TTC549 (cell line): ENCODE results near the gene HPCA.

Experiments used
- FAIRE-seq: peaks from 2 replicates; lab custom pipeline; 2012; peaks lifted over from hg19 to GRCh38; lab: Jason Lieb, UNC

The HPCA gene

DNA sequence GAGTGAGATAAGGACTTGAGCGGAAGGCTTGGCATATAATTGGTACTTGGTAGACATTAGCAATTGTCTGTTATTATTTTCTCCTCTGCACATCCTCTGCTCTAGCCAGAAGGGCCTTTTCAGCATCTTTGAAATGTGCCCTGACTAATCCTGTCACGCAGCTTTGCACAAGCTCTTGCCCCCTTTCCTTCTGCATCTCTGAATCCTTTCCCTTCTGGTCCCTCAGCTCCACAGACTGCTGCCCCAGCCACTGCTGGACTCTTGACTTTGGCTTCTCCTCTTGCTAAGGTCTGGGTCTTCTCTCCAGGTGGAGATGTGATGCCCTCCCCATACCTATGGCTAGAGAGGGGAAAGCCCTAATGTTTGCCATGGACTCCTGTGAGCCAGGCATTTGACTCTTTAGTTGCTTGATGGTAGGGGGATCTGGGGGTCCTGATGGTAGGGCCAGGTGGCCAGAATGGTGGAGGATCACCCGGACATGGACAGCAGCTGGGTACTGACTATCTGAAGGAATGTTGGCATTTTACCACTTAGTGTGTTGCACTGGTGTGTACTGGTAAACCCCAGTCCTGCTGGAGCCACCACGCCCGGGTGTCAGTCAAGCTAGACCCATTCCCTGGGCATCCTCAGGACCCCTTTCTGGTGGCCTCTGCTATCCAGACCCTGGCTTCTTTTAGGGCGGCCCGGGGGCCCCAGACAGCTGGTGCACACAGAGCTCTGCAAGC, 4.4 kb downstream of the HPCA start:
- FAIRE-seq: no peak

DNA sequence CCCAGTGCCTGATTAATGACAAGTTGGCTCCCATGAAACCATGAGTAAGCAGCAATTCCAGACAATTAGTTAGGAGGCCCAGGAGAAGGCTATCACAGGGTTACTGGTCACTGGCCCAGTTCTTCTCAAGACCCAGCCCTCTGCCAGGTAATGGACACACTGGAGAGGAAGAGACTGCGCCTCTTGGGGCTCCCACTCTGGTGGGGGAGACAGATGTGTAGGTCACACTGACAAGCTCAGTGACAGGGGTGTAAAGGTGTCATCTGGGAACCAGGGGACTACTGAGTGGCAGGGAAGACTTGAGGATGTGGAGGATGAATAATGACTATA, 4.9 kb downstream of the HPCA start:
- no peak for FAIRE-seq

DNA sequence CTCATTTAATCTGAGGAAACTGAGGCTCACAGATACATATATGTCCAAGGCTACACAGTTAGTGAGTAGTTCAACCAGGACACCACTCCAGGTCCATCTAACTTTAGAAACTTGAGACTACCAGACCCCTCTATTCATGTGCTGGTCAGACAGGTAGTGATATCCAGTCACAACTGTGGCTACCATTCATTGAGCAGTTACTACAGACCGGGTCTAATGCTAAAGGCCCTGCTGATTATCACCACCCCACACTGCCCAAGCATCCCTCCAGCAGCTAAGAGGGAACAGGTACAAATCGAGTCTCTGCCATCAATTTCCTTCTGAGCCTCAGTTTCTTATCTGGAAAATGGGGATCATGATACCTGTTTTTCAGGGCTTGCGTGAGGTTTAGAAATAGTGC, 5.3 kb downstream of the HPCA start:
- FAIRE-seq: no peak

DNA sequence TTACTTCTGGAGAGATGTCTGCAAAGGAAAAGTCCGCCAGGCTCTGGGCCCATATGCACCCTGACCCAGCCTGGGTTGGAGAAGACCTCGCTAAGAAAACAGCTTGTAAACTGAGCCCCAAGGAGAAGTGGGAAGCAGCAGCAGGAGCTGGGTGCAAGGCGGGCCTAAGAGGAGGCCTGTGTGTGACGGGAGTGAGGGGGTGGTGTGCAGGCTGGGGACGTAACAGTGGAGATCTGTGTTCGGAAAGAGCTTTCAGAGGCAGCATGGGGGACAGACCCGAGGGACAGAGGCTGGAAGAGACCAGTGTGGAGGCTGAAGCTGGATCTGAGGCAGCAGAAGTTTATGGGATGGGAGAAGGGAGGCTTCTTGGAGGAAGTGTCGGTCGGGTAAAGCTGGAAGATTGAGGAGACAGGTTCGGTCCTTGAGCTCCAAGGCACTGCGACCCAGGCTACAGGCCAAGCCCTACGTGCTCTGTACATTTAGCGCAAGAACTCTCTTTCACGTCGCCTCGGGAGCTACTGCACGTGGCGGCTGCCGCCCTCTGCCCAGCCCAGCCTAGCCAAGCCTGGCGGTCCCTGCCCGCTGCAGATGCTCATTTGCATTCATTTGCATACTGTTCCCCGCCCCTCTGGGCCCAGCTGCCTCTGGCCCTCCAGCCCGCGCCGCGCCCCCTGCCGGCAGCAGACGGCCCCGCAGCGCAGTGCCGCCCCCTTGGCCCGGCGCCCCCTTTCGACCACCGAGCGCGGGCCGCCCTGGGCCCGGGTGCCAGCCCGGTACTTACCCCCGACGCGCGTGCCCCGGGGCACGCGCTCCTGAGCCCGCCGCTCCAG, 6.3 kb downstream of the HPCA start:
- no peak for FAIRE-seq

DNA sequence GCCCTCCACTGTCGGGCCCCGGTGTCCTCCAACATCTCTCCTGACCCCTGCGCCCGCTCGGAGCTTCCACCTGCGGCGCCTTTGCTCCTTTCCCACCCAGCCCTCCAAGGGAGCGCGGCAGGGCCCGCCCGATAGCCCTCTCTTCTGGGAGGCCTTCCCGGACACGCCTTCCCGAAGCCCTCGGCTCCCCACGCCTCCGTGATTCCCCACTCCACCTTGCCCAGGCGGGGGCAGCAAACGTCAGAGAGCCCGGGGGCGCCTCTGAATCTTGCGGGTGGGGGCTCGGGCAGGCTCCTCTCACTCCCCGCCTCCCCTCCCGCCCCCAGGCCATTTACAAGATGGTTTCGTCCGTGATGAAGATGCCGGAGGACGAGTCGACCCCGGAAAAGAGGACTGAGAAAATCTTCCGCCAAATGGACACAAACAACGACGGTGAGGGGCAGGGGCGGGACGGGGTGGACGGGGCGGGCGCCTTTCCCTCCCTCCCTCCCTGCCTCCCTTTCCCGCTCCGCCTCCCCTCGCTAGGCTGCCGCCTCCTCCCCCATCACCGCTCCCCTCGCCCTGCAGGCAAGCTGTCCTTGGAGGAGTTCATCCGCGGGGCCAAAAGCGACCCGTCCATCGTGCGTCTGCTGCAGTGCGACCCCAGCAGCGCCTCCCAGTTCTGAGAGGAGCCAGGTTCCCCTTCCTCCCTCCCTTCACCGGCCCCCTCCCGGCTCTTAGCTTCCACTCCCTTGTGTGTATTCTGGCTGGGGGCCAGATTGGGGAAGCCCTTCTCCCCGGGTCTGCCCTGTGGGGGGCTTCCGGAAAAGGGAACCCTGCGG, 7.1 kb downstream of the HPCA start:
- FAIRE-seq: no peak

DNA sequence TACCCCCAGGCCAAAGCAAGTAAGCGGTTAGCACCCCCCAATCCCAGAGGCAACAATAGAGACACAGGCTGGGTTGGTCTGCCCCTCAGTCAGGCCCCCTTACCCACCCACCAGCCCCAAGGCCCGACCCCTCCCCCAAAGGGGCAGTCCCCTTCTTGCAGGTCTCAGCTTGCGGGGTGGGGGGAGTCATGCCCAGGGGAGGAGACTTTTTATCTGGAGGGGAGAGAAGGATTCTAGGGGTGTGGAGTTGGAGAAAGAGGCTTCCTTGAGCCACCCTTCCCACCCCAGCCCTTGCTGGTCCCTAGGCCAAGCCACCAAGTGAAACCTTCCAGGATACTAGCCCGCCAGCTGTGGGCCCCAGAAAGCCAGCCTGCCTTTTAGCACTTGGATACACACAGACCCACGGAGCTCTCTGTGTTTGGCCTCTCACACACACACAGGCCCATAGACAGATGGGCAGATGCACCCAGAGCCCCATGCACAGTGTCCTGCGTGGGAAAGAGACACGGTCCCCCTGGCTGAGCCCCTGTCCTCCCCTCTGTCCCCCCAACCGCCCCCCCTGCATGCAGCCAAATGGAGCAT, 7.8 kb downstream of the HPCA start:
- no peak for FAIRE-seq

DNA sequence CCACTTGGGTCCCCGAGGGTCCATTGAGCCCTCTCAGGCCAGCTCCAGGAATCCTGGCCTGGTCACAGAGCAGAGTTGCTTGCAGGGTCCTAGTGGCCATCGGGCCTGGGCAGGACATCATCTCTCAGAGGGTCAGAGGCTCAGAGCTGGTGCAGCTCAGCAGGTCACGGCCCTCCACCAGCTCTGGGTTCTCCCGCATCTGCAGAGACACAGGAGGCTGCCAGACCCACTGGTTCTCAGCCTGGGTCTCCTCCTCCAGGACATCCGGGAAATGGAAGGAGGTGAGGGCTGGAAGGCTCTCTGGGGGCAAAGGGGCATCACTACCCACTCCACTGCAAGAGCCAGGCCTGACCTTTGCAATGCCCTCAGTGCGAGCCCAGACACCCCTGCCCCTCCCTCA, 8.4 kb downstream of the HPCA start:
- FAIRE-seq: no peak

DNA sequence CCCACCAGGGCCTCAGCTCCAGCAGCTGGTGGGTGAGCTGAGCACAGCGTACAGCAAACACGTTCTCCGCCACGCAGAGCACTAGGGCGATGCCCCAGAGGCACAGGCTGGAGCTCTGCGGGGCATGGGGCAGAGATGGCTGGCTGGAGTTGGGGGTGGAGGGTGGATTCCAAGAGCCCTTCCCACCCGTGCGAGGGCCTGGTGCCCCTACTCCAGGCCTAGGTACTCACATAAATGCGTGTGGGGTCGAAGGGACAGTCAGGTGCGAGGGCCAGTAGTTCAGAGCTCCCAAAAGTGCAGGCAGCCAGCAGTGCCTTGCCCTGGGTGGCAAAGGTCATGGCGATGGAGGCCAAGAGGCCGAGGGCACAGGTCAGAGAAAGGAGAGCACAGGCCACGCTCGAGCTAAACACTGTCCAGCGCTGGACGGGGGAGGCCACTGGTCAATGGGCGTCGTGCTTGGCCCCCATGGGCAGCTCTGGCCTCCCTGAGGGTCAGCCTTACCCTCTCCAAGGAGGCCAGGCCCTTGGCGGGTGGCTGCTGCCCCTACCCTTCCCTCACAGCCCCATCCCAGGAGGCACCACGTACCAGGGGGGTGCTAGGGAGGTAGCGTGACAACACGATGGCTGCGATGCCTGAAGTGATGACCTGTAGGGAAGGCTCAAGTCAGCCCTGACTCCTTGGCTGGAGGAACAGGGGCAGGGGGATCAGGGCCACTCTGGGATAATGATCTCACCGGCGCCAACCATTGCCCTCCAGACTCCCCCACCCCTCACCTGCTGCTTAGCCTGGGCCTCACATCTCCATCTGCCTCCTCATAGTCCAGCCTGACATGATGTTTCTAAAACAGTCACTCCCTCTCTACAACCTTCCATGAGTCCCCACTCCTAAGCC, 9.3 kb downstream of the HPCA start:
- no peak for FAIRE-seq

DNA sequence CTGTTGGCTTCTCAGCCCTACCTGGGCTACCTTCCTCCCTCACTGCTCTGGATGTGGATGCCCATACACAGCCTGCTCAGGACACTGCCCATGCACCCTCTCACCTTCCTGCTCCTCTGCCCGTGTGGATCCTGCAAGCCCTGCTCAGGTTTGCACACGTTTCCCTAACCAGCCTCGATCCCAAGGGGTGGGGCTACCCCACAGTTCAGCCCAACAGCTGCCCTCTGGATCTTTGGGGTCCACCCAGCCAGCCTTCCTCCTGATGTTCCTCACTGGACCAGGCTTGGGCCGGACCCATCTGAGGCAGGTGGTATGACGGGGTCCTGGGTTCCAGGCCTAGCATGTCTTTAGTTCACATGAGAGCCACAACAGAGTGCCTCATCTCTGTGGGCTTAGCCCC, 10.2 kb downstream of the HPCA start:
- FAIRE-seq: no peak

DNA sequence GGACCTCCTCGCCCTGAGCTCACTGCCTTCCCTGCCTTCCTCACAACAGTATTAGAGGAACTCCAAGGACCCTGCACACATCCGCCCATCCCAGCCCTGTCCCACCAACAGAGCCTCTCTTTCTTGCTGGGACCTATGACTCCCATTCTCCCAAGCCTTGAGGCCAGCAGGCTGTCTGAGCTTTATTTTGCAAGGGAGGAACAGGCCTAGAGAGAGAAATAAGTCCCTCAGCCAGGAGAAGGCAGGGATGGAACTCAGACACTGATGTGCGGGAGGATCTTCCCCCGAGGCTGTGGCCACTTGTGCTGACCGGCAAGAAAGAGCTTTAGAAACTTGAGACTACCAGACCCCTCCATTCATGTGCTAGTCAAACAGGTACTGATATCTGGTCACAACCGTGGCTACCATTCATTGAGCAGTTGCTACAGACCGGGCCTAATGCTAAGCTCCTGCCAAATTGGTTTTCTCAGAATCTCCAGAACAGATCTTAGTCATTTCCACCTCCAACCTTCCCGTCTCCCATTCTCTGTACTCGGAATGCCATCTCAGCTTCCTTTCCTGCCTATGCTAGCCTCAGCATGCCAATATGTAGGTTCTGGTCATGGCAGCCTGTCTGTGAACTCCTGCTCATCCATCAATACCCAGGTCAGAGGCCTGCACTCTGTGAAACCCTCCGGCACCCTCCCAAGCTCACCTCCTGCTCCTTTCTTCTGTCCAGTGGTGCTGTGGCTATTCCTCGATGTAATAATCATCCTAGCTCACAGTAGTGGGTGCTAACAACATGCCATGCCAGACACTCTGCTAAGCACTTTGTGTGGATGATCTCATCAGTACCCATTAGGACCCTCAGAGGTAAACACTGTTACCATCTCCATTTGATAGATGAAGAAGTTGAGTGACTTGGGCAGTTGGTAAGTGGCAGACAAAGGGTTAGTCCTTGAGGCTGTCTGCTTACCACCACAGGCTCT, 11.1 kb downstream of the HPCA start:
- no peak for FAIRE-seq

DNA sequence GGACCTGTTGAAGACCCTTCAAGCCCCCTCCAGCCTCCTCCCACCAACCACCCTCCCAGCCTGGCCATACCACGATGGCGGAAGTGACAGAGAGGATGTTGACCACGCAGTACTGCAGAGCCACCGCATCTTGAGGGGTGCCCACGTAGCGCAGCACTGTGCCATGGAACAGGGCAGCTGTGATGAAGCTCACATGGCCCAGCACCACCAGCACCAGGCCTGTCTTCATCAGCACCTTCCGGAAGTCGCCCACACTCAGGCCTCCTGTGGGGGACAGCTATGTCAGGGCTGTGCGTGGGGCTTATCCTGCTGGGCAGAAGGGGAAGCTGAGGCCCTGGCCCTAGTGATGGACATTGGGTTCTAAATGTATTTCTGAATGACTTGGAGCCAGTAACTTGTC, 11.8 kb downstream of the HPCA start:
- FAIRE-seq: no peak

DNA sequence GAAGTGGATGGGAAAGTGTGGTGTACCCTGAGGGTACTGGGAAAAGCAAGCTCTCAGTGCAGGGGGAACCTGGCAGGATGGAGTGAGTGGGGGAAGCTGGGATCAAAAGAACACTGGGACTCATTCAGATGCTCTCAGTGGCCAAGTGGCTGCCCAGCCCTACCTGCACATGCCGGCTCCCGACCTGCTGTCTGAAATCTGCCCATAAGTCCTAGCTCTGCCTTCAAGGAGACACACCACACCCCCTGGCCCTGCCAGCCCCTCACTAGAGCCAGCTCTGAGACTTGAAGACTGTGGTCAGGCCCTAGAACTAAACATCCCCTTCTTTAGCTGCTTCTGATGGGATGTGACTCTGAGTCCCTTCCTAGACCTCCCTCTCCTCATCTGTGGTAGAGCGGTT, 12.7 kb downstream of the HPCA start:
- no peak for FAIRE-seq

DNA sequence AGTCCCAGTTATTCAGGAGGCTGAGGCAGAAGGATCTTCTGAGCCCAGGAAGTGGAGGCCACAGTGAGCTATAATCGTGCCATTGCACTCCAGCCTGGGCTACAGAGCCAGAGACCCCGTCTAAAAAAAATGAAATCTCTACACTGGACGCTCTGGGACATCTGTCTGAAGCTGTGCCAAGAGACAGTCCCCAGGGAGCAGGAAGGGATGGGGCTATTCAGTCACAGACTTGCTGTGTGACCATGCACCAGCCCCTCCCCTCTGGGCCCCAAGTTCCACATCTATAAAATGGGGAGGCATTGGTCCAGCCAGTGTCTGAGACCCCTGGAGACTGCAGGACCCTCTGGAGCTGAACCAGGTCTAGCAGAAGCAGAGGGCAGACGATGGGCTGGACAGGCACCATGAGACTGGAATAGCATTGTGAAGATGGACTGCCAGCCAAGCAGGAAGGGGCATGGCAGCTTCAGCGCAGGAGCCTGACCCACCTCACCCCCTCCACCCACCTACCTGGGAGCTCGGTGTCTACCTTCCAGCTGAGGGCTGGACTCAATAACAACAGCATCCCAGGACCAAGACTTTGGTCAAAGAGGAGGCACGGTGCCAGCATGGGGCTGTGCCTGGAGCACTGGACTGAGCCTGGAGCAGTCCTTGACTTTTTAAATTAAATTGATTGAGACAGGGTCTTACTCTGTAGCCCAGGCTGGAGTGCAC, 13.4 kb downstream of the HPCA start:
- FAIRE-seq: no peak

DNA sequence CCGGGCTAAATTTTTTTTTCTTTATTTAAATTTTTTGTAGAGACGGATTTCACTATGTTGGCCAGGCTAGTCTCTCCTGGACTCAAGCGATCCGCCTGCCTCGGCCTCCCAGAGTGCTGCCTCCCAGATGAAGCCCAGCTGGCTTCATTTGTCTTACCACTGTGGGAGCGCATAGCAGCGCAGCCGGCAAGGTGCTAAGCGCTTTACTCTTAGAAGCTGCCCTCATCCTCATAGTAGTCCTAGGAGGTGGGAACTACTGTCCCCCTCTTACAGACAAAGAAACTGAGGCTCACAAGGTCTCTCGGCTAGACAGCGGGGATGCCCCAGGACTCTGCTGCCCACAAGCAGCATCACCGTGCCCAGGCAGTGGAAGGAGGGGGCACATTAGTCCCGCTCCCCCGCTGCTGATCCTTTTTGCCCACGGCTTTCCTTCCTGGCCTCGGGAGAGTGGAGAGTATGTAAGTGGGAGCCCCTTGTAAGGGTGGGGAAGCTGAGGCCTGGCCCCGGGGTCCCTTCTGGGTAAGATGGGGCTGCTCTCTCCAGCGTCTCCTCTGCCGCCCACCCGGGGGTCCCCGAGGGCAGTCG, 14.2 kb downstream of the HPCA start:
- no peak for FAIRE-seq

DNA sequence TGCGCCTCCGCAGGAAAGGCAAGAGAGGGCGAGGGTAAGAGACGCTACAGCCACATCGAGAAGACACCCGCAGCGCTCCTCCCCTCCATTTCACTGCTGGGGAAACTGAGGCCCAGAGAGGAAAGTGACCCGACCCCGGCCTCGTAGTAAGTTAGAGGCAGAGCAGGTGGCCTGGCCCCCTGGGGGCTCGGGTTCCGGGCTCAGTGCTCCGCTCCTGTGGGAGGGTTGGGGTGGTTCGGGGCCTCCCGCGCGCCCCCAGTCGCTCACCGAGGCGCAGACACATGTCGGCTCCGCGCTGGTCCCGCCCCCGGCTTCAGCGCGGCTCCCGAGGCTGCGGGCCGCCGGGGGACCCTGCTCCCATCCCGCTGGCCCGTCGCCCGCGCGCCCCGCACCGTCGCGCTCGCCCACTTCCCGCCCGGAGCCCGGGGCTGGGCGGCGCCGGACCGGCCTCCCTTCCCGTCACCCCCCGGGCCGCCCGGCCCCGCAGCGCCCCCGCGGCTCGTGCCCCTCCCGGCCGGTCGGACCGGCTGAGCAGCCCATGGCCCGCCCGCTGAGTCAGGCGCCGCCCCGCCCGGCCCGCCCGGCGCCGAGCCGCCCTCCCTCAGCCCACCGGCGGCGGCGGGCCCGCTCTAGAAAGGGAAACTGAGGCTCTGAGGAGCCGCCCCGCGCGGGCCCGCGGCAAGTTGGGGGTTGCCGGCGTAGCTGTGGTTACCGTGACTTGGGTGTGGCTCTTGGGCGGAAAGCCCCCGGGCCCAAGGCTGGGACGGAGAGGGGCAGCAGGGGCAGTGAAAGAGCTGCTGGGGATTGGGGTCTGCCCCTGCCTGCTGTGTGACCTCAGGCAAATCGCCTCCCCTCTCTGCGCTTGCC, 14.9 kb downstream of the HPCA start, which contains the start of gene TMEM54:
TSS of gene TMEM54 (minus strand) at position 434 of the 867 bp plus-strand sequence. CDS start at position 283, 151 bp downstream.
- no peak for FAIRE-seq

DNA sequence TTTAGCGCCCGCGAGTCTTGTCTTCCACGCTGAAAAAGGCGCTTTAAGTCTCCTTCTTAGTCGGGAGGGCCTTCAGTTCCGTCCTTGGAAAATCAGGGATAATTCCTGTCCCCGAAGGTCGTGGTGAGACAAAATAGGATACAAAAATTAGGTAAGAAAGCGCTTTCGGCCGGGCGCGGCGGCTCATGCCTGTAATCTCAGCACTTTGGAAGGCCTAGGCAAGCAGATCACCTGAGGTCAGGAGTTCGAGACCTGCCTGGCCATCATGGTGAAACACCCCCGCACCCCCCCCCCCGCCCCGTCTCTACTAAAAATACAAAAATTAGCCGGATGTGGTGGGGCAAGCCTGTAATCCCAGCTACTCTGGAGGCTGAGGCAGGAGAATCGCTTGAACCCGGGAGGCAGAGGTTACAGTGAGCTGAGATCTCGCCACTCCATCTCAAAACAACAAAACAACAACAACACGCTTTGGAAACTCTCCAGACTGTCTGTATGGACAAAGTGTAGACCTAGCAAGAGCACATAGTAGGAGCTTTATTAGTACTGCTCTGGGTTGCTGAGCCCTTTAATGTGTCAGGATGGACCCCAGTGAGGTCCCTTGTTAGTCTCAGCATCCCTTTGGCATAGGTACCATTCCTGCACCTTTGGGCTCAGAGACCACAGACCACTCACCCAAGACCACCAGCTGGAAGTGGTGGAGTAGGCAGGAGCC, 15.7 kb downstream of the HPCA start:
- no peak for FAIRE-seq

DNA sequence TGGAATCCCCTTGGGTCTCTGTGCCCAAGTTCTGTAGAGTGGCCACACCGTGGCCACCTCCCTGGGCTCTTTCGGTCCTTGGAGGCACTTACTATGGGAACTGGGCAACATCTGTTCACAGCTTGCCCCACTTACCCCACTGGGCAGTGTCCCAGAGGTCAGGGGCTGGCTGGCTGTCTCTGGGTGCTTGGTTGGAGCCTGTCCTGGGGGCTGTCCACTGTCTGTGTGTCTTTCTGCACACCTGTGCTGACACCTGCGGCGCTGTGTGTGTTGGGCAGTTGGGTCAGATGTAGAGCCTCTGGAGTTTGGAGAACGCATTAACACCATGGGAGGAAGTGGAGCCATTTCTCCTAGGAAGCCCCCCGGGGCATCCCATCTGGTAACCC, 16.2 kb downstream of the HPCA start:
- FAIRE-seq: no peak
